ENCODE results near the gene BBX. TPM values are rescaled to one million over a fixed set of nuclear protein-coding genes. Genes with fewer than 3 reads are reported as not detected.

The BBX gene
- total RNA-seq, 1 donor from 2014 or later, result 90.3 TPM

DNA sequence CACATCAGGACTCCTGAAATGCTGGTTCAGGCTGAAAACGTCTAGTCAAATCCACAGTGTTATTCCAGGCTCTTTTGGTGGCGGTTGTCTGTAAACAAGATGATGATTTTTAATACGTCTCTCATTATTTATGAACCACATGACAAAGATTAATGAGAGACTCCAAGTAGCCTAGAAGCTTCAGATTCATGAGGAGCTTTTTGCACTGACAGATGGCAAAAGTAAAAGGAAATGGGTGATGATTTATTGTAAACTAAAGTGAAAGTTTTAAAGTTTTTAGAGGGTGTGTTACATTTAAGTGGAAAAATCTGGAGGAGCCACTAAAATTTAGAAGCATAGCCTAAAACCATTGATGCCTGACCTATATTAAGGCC, 77.0 kb downstream of the BBX start:
- Mint-ChIP-seq H3K4me3 (peak overlapping the region; percentile 51), H3K4me1 (peaks cover 31% of the 10 kb centered on the region), H3K27me3 (ENCODE audit: low read depth) (no peaks in the 10 kb centered on the region), H3K36me3 (peaks cover 18% of the 10 kb centered on the region), H3K27ac (peak overlapping the region; percentile 84), H3K9me3 (peaks cover 14% of the 10 kb centered on the region)
- TF ChIP-seq, protein P1, sequence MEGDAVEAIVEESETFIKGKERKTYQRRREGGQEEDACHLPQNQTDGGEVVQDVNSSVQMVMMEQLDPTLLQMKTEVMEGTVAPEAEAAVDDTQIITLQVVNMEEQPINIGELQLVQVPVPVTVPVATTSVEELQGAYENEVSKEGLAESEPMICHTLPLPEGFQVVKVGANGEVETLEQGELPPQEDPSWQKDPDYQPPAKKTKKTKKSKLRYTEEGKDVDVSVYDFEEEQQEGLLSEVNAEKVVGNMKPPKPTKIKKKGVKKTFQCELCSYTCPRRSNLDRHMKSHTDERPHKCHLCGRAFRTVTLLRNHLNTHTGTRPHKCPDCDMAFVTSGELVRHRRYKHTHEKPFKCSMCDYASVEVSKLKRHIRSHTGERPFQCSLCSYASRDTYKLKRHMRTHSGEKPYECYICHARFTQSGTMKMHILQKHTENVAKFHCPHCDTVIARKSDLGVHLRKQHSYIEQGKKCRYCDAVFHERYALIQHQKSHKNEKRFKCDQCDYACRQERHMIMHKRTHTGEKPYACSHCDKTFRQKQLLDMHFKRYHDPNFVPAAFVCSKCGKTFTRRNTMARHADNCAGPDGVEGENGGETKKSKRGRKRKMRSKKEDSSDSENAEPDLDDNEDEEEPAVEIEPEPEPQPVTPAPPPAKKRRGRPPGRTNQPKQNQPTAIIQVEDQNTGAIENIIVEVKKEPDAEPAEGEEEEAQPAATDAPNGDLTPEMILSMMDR (IDR thresholded peaks at IDR 0.05; ENCODE audit: unreplicated experiment), result no peak
- DNase-seq (ENCODE audit: low spot score in 2 of 2, unreplicated experiment in 2 of 2), result no peak

DNA sequence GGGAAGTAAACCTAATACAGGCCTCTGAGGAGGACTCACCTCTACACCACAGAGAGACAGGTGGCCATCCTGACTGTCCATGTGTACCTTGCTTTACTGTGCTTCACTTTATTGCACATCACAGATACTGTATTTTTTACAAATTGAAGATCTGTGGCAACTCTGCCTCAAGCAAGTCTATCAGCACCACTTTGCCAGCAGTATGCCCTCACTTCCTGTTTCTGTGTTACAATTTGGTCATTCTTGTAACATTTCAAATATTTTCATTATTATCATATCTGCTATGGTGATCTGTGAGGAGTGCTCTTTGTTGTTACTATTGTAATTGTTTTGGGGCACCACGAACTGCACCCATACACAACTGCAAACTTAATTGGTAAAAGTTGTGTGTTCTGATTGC, 78.0 kb downstream of the BBX start:
- no peak overlapping the region for H3K4me3 Mint-ChIP-seq
- H3K4me1 Mint-ChIP-seq, result peaks cover 35% of the 10 kb centered on the region
- DNase-seq (ENCODE audit: low spot score in 2 of 2, unreplicated experiment in 2 of 2), result no peak
- H3K36me3 Mint-ChIP-seq, result peaks cover 18% of the 10 kb centered on the region
- TF ChIP-seq, protein P1 (IDR thresholded peaks at IDR 0.05; ENCODE audit: unreplicated experiment), result no peak
- peaks cover 14% of the 10 kb centered on the region for H3K9me3 Mint-ChIP-seq
- H3K27ac Mint-ChIP-seq, result peak overlapping the region; percentile 28
- H3K27me3 Mint-ChIP-seq (ENCODE audit: low read depth), result no peaks in the 10 kb centered on the region

DNA sequence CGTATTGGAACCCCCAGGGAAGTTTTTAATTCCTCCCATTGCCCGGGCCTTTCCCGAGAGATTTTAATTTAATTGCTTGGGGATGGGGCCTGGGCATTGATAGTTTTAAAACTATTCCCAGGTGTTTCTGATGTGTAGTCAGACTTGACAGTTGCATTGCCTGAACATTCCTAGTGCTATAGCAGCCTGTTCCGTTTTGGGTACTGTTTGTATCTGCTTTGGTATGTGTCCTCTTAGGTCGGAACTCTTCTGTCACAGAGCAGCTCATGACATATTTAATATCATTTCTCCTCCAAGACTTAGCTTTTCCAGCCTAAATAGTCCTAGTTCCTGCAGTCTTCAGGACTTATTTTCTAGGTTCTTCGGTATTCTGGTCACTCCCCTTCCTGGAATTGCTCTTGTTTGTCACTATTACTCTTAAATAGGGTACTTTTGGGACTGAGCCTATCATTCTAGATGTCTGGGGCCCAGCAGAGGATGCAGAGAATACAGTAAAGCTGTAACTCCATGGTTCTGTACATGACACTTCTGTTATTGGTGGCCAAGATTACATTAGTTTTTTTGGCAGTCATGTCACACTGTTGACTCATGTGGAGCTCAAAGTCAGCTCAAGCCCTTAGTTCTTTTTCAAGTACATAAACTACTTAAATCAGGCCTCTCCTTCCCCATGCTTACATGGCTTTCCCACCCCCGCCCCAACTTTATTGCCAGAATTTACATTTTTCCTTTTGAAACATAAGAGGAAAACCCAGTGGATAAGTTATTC, 81.5 kb downstream of the BBX start:
- Mint-ChIP-seq H3K36me3 (peaks cover 41% of the 10 kb centered on the region), H3K9me3 (peaks cover 35% of the 10 kb centered on the region), H3K27me3 (ENCODE audit: low read depth) (no peaks in the 10 kb centered on the region), H3K4me3 (no peak overlapping the region), H3K27ac (peak overlapping the region; percentile 19), H3K4me1 (peaks cover 19% of the 10 kb centered on the region)
- TF ChIP-seq, protein P1 (IDR thresholded peaks at IDR 0.05; ENCODE audit: unreplicated experiment), result no peak
- DNase-seq (ENCODE audit: low spot score in 2 of 2, unreplicated experiment in 2 of 2), result no peak

DNA sequence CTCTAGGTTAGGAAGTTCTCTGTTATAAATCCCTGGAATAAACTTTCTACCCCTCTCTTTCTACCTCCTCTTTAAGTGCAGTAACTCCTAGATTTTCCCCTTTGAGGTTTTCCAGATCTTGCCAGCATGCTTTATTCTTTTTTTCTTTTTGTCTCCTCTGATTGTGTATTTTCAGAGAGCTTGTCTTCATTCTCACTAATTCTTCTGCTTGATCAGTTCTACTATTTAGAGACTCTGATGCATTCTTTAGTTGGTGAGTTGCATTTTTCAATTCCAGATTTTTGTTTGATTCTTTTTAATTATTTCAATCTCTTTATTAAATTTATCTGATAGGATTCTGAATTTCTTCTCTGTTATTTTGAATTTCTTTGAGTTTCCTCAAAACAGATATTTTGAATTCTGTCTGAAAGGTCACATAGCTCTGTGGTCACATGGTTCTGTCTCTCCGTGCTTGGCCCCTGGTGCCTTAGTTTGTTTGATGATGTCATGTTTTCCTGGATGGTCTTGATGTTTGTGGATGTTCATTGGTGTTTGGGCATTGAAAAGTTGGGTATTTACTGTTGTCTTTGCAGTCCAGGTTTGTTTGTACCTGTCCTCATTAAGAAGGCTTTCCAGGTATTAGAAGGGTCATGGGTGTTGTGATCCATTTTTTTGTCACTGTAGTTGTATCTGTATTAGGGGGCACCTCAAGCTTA, 89.2 kb downstream of the BBX start:
- no peak for DNase-seq (ENCODE audit: low spot score in 2 of 2, unreplicated experiment in 2 of 2)
- no peak overlapping the region for H3K27ac Mint-ChIP-seq
- no peak overlapping the region for H3K4me3 Mint-ChIP-seq
- H3K27me3 Mint-ChIP-seq (ENCODE audit: low read depth), result no peaks in the 10 kb centered on the region
- H3K9me3 Mint-ChIP-seq, result peaks cover 53% of the 10 kb centered on the region
- no peaks in the 10 kb centered on the region for H3K4me1 Mint-ChIP-seq
- TF ChIP-seq, protein P1 (IDR thresholded peaks at IDR 0.05; ENCODE audit: unreplicated experiment), result no peak
- H3K36me3 Mint-ChIP-seq, result peaks cover 54% of the 10 kb centered on the region

- H3K27ac Mint-ChIP-seq, result no peak overlapping the region
- H3K4me3 Mint-ChIP-seq, result no peak overlapping the region
- H3K36me3 Mint-ChIP-seq, result peaks cover 54% of the 10 kb centered on the region
- H3K27me3 Mint-ChIP-seq (ENCODE audit: low read depth), result no peaks in the 10 kb centered on the region
- peaks cover 54% of the 10 kb centered on the region for H3K9me3 Mint-ChIP-seq
- no peaks in the 10 kb centered on the region for H3K4me1 Mint-ChIP-seq
- DNase-seq (ENCODE audit: low spot score in 2 of 2, unreplicated experiment in 2 of 2), result no peak
- TF ChIP-seq, protein P1 (IDR thresholded peaks at IDR 0.05; ENCODE audit: unreplicated experiment), result no peak
These were observed 89.9 kb downstream of the BBX start for GRCh38 chr3:107612664-107613084.
